ENCODE data around the gene CYTH3.

CYTH3 gene

DNA sequence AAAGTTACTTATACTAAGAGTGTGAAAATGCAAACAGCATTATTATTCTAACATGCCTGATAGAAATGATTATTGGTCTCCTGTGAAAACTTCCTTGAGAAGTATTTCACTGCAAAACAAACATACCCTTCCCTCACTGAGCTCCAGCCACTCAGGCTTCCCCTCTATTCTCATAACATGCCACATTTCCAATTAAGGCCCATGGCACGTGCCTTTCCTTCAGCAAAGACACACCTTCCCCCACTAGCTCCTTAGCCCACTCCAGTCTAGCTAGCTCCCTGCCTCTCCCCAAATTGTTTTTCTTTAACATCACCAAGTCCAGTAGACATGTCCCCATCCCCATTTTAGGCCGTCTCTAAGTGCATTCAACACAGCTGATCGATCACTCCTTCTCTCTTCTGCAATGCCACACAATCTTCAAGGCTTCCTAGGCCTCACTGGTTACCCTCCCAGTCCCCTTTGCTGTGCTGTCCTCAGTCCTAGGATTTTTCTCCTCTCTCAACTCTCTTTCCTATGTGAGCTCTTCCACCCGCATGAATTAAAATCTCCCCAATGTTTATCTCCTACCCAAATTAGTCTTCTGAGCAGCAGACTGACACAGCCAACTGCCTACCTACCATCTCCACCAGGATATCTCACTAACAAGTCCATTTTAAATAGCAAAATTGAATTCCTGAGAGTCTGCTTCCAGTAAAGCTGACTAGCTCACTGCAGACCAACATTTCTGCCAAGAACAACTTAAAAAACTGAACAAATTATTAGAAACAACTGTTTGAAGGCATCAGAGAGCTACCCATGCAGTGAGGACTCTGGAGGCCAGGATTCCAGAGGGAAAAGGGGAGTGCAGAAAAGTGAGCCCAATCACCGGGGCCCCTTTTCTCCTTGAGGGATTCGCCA lies 11.9 kb downstream of the CYTH3 start:
- no peak for ATAC-seq (ENCODE audit: low read depth)
- no peaks in the 10 kb centered on the region for H3K27me3 ChIP-seq (ENCODE audit: insufficient read depth, poor library complexity, severe bottlenecking)
- H3K27ac ChIP-seq (ENCODE audit: poor library complexity, severe bottlenecking): no peak overlapping the region
- H3K9me3 ChIP-seq (ENCODE audit: severe bottlenecking): no peaks in the 10 kb centered on the region
- TF ChIP-seq, protein P1, sequence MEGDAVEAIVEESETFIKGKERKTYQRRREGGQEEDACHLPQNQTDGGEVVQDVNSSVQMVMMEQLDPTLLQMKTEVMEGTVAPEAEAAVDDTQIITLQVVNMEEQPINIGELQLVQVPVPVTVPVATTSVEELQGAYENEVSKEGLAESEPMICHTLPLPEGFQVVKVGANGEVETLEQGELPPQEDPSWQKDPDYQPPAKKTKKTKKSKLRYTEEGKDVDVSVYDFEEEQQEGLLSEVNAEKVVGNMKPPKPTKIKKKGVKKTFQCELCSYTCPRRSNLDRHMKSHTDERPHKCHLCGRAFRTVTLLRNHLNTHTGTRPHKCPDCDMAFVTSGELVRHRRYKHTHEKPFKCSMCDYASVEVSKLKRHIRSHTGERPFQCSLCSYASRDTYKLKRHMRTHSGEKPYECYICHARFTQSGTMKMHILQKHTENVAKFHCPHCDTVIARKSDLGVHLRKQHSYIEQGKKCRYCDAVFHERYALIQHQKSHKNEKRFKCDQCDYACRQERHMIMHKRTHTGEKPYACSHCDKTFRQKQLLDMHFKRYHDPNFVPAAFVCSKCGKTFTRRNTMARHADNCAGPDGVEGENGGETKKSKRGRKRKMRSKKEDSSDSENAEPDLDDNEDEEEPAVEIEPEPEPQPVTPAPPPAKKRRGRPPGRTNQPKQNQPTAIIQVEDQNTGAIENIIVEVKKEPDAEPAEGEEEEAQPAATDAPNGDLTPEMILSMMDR (IDR thresholded peaks at IDR 0.05; ENCODE audit: poor library complexity, severe bottlenecking): no peak
- H3K4me3 ChIP-seq (ENCODE audit: severe bottlenecking): no peak overlapping the region
- H3K36me3 ChIP-seq (ENCODE audit: low read depth): peaks cover 8% of the 10 kb centered on the region; the same call in 1 of the 2 replicates
- no peak for DNase-seq (ENCODE audit: low spot score)
- H3K4me1 ChIP-seq (ENCODE audit: insufficient read depth, poor library complexity, severe bottlenecking): no peaks in the 10 kb centered on the region

GRCh38 chr7:6259257-6259656 lies 13.2 kb downstream of the CYTH3 start:
- H3K36me3 ChIP-seq (ENCODE audit: low read depth): peaks cover 8% of the 10 kb centered on the region; the same call in 1 of the 2 replicates
- no peak overlapping the region for H3K4me3 ChIP-seq (ENCODE audit: severe bottlenecking)
- H3K27me3 ChIP-seq (ENCODE audit: insufficient read depth, poor library complexity, severe bottlenecking): no peaks in the 10 kb centered on the region
- DNase-seq (ENCODE audit: low spot score) (no peak), ATAC-seq (ENCODE audit: low read depth) (no peak)
- no peaks in the 10 kb centered on the region for H3K9me3 ChIP-seq (ENCODE audit: severe bottlenecking)
- no peak overlapping the region for H3K27ac ChIP-seq (ENCODE audit: poor library complexity, severe bottlenecking)
- H3K4me1 ChIP-seq (ENCODE audit: insufficient read depth, poor library complexity, severe bottlenecking): peaks cover 8% of the 10 kb centered on the region
- TF ChIP-seq, protein P1 (IDR thresholded peaks at IDR 0.05; ENCODE audit: poor library complexity, severe bottlenecking): no peak

DNA sequence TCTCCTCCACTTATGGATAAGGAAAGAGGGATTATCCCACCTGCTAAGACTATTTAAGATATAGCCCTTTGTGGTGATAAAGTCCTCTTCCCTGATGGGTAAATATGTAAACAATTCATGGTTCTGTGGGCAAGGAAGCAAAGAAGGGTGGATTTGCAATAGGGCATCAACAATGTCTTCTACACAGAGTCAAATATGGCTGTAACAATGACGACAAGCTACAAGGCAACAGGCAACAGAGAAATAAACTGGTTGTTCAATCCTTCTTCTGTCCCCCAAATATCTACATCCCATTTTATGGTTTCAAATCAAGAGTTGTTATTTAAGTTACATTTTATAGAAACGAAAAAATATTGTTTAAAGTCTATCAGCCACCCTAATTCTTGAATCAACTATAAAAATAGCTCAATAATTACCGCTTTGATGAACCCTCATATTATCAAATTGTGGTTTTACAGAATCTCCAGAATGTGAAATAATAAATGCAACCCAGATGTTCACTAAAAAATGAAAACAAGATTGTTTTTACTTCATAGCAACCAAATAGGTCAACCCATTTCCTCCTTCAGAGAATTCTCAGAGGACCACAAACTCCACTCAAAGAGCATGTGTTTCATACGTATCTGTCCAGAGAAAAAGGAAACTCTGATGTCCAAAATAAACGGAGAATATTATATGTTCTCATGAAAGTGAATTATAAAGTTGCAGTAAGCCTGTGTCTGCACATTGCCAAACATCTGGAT lies 13.8 kb downstream of the CYTH3 start:
- Histone ChIP-seq H3K4me3 (ENCODE audit: severe bottlenecking) (no peak overlapping the region), H3K27ac (ENCODE audit: poor library complexity, severe bottlenecking) (no peak overlapping the region), H3K36me3 (ENCODE audit: low read depth) (peaks cover 8% of the 10 kb centered on the region; the same call in 1 of the 2 replicates), H3K27me3 (ENCODE audit: insufficient read depth, poor library complexity, severe bottlenecking) (no peaks in the 10 kb centered on the region), H3K4me1 (ENCODE audit: insufficient read depth, poor library complexity, severe bottlenecking) (peaks cover 8% of the 10 kb centered on the region), H3K9me3 (ENCODE audit: severe bottlenecking) (no peaks in the 10 kb centered on the region)
- DNase-seq (ENCODE audit: low spot score) (no peak), ATAC-seq (ENCODE audit: low read depth) (no peak)
- TF ChIP-seq, protein P1 (IDR thresholded peaks at IDR 0.05; ENCODE audit: poor library complexity, severe bottlenecking): no peak

DNA sequence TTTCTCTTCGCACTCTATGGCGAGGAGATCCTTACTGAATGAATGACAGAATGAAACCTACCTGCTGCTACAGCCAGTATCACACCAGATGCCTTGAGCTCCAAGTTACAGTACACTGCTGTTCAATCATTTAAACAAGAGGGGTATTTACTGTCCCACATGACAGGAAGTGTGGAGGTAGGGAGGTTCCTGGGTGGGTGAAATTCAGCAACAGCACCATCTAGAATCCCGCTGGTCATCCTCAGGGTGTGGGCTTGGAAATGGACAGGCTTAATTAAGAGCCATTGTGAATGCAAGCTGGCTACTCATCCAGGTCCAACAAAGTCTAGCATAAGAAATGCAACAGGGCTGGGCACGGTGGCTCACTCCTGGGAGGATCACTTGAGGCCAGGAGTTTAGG lies 14.7 kb downstream of the CYTH3 start:
- Histone ChIP-seq H3K36me3 (ENCODE audit: low read depth) (no peaks in the 10 kb centered on the region; the same call in 1 of the 2 replicates), H3K27ac (ENCODE audit: poor library complexity, severe bottlenecking) (no peak overlapping the region), H3K27me3 (ENCODE audit: insufficient read depth, poor library complexity, severe bottlenecking) (no peaks in the 10 kb centered on the region), H3K9me3 (ENCODE audit: severe bottlenecking) (no peaks in the 10 kb centered on the region), H3K4me1 (ENCODE audit: insufficient read depth, poor library complexity, severe bottlenecking) (peaks cover 15% of the 10 kb centered on the region), H3K4me3 (ENCODE audit: severe bottlenecking) (no peak overlapping the region)
- ATAC-seq (ENCODE audit: low read depth): no peak
- DNase-seq (ENCODE audit: low spot score): no peak
- TF ChIP-seq, protein P1 (IDR thresholded peaks at IDR 0.05; ENCODE audit: poor library complexity, severe bottlenecking): no peak

Data from RWPE2 (cell line).